ENCODE data around the gene NPB. TPM values are rescaled to one million over a fixed set of nuclear protein-coding genes. Genes with fewer than 3 reads are reported as not detected.

The NPB gene
- total and polyA plus RNA-seq, 11 donors: 0.13 to 1.2 (median 0.50) TPM; not detected in 1

- TF ChIP-seq POLR2A (IDR thresholded peaks at IDR 0.05): no peak
- TF ChIP-seq CTCF (IDR thresholded peaks at IDR 0.05): no peak
- no peak overlapping the region for H3K4me3 ChIP-seq
- peaks cover 0 to 21% (median 16%) of the 10 kb centered on the region in 12 donors for H3K4me1 ChIP-seq
- ATAC-seq (no peak), DNase-seq (no peak)
- no peaks in the 10 kb centered on the region for H3K9me3 ChIP-seq
- 75 to 87% (median 85%) methylated on average over 5 to 9 of the region's 9 CpGs for WGBS, 4 donors
- intact Hi-C loops (cut with DNase I): no loop called here
- H3K27ac ChIP-seq: no peak overlapping the region
- H3K27me3 ChIP-seq: peaks cover 0 to 11% (median 0%) of the 10 kb centered on the region in 9 donors
- H3K36me3 ChIP-seq: no peaks in the 10 kb centered on the region
Measured at GRCh38 chr17:81944858-81945257, 42.8 kb downstream of the NPB start.

DNA sequence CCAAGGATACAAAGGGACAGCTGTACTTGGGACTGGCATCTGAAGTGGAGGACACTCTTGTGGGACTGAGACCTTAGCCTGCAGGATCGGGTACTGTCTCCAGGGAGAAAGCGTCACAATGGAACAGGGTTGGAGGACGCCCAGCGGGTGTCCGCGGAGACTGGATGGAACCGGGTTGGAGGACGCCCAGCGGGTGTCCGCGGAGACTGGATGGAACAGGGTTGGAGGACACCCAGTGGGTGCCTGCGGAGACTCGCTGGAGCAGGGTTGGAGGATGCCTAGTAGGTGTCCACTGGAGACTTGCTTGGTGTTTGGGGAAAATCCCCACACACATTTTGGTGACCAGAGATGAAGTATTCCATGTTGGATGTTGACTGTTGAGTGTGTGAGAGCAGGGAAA, 45.2 kb downstream of the NPB start, which contains the start of gene MYADML2:
Gene MYADML2 (minus strand): TSS at position 45 of the 400 bp plus-strand sequence. CDS start 5,492 bp downstream, outside the sequence.
- no peak for ATAC-seq

DNA sequence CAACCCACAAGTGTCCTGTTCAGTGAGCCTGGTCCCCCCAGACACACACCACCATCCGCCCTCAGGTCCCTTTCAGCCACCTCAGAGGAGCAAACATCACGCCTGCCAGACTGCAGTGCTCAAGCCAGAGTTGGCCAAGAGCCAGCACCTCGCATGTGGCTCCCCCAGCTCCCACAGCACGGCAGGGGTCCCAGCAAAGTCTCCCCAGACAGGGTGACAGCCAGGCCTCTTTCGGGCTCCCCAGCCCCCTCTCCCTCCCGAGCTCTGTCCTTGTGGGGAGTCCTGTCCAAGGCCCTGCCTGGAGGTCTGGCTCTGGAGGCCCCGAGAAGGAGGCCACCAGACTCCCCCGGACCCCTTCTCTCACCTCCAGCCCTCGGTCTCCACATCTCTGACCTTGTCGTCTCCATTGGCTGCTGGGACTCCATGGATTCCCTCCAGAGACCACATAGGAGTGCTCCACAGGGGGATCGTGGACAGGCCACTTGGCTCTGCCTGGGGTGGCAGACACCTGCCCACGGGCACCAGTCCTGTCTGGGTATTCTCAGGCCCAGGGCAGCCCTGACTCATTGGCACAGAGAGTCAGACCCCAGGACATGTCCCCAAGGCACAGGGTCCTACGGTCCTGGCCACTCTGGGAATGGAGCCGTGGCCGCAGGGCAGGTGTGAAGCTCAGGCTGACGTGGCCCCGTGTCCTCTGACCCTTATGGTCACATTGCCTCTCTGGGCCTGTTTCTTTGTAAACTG, 46.8 kb downstream of the NPB start:
- peaks cover 0 to 7% (median 0%) of the 10 kb centered on the region in 9 donors for H3K27me3 ChIP-seq
- no peak overlapping the region for H3K27ac ChIP-seq
- H3K9me3 ChIP-seq: no peaks in the 10 kb centered on the region
- H3K36me3 ChIP-seq: no peaks in the 10 kb centered on the region
- H3K4me1 ChIP-seq: no peaks in the 10 kb centered on the region
- intact Hi-C loops (cut with DNase I): no loop called here
- peak in 3 of 4 donors; percentile 9 to 17 (median 15) for ATAC-seq
- no peak for TF ChIP-seq POLR2A (IDR thresholded peaks at IDR 0.05)
- TF ChIP-seq CTCF (IDR thresholded peaks at IDR 0.05): no peak
- no peak overlapping the region for H3K4me3 ChIP-seq
- peak in 1 of 5 donors; percentile 44 for DNase-seq
- WGBS, 4 donors: 77 to 81% (median 80%) methylated on average over 11 to 17 of the region's 17 CpGs

More for the DNA sequence above, 45.2 kb downstream of the NPB start, which contains the start of gene MYADML2:
- Histone ChIP-seq H3K36me3 (no peaks in the 10 kb centered on the region), H3K27ac (no peak within 1 kb of the TSS), H3K4me1 (no peaks in the 10 kb centered on the region), H3K27me3 (peaks cover 0 to 11% (median 0%) of the 10 kb centered on the region in 9 donors), H3K9me3 (no peaks in the 10 kb centered on the region), H3K4me3 (no peak within 1 kb of the TSS)
- 76 to 87% (median 85%) methylated on average over 13 of the region's 13 CpGs for WGBS, 4 donors
- TF ChIP-seq POLR2A (IDR thresholded peaks at IDR 0.05) (no peak), CTCF (IDR thresholded peaks at IDR 0.05) (no peak)
- intact Hi-C loops (cut with DNase I): no loop called here
- DNase-seq: no peak

DNA sequence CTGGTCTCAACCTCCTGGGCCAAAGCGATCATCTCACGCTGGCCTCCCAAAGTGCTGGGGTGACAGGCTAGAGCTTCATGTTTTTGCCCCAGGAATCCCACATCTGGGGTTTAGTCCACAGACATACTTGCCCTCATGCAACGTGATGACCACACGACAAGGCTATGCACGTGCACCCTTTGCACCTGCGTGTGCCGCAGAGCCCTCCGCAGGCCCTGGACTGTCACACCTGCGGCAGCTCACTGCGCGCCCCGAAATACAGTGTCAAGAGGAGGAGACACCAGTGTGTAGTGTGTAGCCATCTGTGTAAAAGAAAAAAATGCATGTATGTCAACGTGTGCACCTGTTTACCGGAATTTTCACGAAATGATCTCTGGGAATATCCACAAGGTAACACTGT, 48.5 kb downstream of the NPB start:
- WGBS, 4 donors: 88 to 91% (median 89%) methylated on average over 15 of the region's 15 CpGs
- no peak overlapping the region for H3K4me3 ChIP-seq
- ATAC-seq: no peak

More for the DNA sequence above, 48.5 kb downstream of the NPB start:
- no peak for DNase-seq
- no peaks in the 10 kb centered on the region for H3K36me3 ChIP-seq
- TF ChIP-seq CTCF (IDR thresholded peaks at IDR 0.05) (no peak), POLR2A (IDR thresholded peaks at IDR 0.05) (no peak)
- H3K27me3 ChIP-seq: peaks cover 0 to 7% (median 0%) of the 10 kb centered on the region in 9 donors
- intact Hi-C loops (cut with DNase I): no loop called here
- no peak overlapping the region for H3K27ac ChIP-seq
- no peaks in the 10 kb centered on the region for H3K9me3 ChIP-seq
- no peaks in the 10 kb centered on the region for H3K4me1 ChIP-seq

Measured in heart left ventricle (tissue), 16 donors.